Mesothelial cell of epicardium (in vitro differentiated cells): ENCODE results near the gene TUBA8. TPM values are rescaled to one million over a fixed set of nuclear protein-coding genes. Genes with fewer than 3 reads are reported as not detected.
"Not testable (repeated sequence)": the region's sequence is repeated elsewhere in the genome, so short reads cannot be mapped to it uniquely, and the experiment has no call there.

Experiments
- DNase-seq, 2 experiments: peaks; one replicate each; pipeline ENCODE4 v3.0.0; 2021; ENCODE audit warnings: low spot score in 2 of 2; ENCODE audit not compliant: unreplicated experiment in 2 of 2
- H3K27ac Mint-ChIP-seq: 2 replicates; pipeline ENCODE4 v1.8.0; 2021; ENCODE audit warnings: mixed read lengths
- H3K27me3 Mint-ChIP-seq: 2 replicates; pipeline ENCODE4 v1.8.0; 2021; ENCODE audit warnings: low read depth, mixed read lengths
- H3K36me3 Mint-ChIP-seq: 2 replicates; pipeline ENCODE4 v1.8.0; 2021; ENCODE audit warnings: mixed read lengths
- H3K4me1 Mint-ChIP-seq: 2 replicates; pipeline ENCODE4 v1.8.0; 2021; ENCODE audit warnings: mixed read lengths
- H3K4me3 Mint-ChIP-seq: 2 replicates; pipeline ENCODE4 v1.8.0; 2021; ENCODE audit warnings: mild to moderate bottlenecking, moderate library complexity, mixed read lengths
- H3K9me3 Mint-ChIP-seq: 2 replicates; pipeline ENCODE4 v1.8.0; 2021; ENCODE audit warnings: mixed read lengths
- CTCF ChIP-seq: fragments of 200-600 bp; sonication (generic); IDR thresholded peaks from one replicate; pipeline ENCODE4 v1.5.0; 2021; ENCODE audit warnings: antibody characterized with exemption; ENCODE audit not compliant: unreplicated experiment
- total RNA-seq: library from RNA; stranded (reverse); gene quantifications from 3 replicates; pipeline ENCODE4 v1.2.1, GENCODE V29; 2021

Gene TUBA8
- total RNA-seq, 1 donor from 2014 or later, result 2.9 TPM

GRCh38 chr22:18133452-18133851 lies 22.8 kb downstream of the TUBA8 start:
- Mint-ChIP-seq H3K4me3 (no peak overlapping the region), H3K4me1 (no peaks in the 10 kb centered on the region), H3K27ac (no peak overlapping the region), H3K27me3 (no peaks in the 10 kb centered on the region), H3K36me3 (peaks cover 5% of the 10 kb centered on the region), H3K9me3 (no peaks in the 10 kb centered on the region)
- no peak for DNase-seq
- TF ChIP-seq CTCF, result no peak

GRCh38 chr22:18136563-18137320 lies 26.1 kb downstream of the TUBA8 start:
- Mint-ChIP-seq H3K9me3 (peaks cover 7% of the 10 kb centered on the region), H3K4me3 (no peak overlapping the region), H3K27ac (no peak overlapping the region), H3K27me3 (no peaks in the 10 kb centered on the region), H3K36me3 (peaks cover 6% of the 10 kb centered on the region), H3K4me1 (no peaks in the 10 kb centered on the region)
- no peak for TF ChIP-seq CTCF
- no peak for DNase-seq

GRCh38 chr22:18141004-18141403 lies 30.4 kb downstream of the TUBA8 start:
- DNase-seq, H3K4me3 Mint-ChIP-seq, H3K4me1 Mint-ChIP-seq, H3K36me3 Mint-ChIP-seq, H3K27ac Mint-ChIP-seq, H3K27me3 Mint-ChIP-seq: not testable (repeated sequence)
- H3K9me3 Mint-ChIP-seq, result peaks cover 11% of the 10 kb centered on the region

DNA sequence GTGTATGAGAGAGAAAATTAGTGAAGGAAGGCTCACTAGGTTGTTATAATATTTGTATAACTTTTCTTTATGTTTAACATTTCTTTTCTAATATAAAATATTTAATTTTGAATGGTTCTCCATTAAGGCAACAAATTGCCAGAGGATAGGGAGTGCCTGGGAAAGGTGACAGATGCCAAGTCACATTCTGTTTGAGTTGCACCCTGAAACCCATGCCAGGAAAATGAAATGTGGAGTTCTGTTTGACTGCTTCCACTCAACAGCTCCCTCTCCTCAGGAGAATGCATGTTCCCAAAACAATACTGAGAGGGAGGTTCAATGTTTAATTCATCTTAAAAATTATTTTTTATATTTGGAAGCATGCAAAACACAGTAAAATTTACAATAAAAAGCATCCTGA lies 33.5 kb downstream of the TUBA8 start:
- no peak overlapping the region for H3K27ac Mint-ChIP-seq
- peaks cover 6% of the 10 kb centered on the region for H3K36me3 Mint-ChIP-seq
- peaks cover 10% of the 10 kb centered on the region for H3K9me3 Mint-ChIP-seq
- H3K4me3 Mint-ChIP-seq, result no peak overlapping the region
- H3K27me3 Mint-ChIP-seq, result peaks cover 12% of the 10 kb centered on the region
- DNase-seq, result no peak
- H3K4me1 Mint-ChIP-seq, result peaks cover under 1% of the 10 kb centered on the region
- no peak for TF ChIP-seq CTCF

GRCh38 chr22:18145676-18146388 lies 35.2 kb downstream of the TUBA8 start:
- peaks cover 13% of the 10 kb centered on the region for H3K4me1 Mint-ChIP-seq
- H3K36me3 Mint-ChIP-seq, result peaks cover 6% of the 10 kb centered on the region
- H3K4me3 Mint-ChIP-seq, result no peak overlapping the region
- H3K27ac Mint-ChIP-seq, result no peak overlapping the region
- peaks cover 23% of the 10 kb centered on the region for H3K27me3 Mint-ChIP-seq
- H3K9me3 Mint-ChIP-seq, result peaks cover 6% of the 10 kb centered on the region
- no peak for DNase-seq
- no peak for TF ChIP-seq CTCF

GRCh38 chr22:18146389-18146753 lies 35.8 kb downstream of the TUBA8 start:
- Mint-ChIP-seq H3K9me3 (peaks cover 4% of the 10 kb centered on the region), H3K27ac (no peak overlapping the region), H3K36me3 (peaks cover 6% of the 10 kb centered on the region), H3K27me3 (peaks cover 24% of the 10 kb centered on the region), H3K4me1 (peaks cover 16% of the 10 kb centered on the region), H3K4me3 (no peak overlapping the region)
- DNase-seq, result no peak
- no peak for TF ChIP-seq CTCF
